ENCODE measurements around the gene RHBDD1.

The RHBDD1 gene

DNA sequence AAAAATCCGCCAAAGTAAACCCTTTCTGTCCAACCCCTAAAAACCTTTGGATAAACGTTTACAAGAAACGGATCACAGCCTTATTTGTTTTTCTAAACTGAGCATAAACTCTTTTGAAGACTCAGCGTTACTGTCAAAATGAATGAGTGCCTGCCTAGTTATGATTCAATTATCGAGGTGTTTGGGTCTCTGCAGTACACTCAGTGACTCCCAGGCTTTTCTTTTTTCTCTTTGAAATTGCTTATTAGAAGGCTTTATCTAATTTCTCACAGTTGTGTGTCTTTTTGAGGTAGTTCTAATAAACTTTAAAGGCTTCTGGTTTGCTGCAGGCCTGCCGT lies 663 bp downstream of the RHBDD1 start:
- Histone ChIP-seq H3K4me2 (ENCODE audit: low read depth, low read length, poor library complexity, severe bottlenecking) (peak overlapping the region; percentile 96), H2AFZ (ENCODE audit: low read depth, low read length, severe bottlenecking) (no peak overlapping the region), H3K27me3 (ENCODE audit: low read length) (no peaks in the 10 kb centered on the region), H3K9me3 (ENCODE audit: insufficient read depth, low read length) (no peaks in the 10 kb centered on the region; the same call in 1 of the 2 replicates), H4K20me1 (ENCODE audit: low read depth, low read length) (0 out of 2 replicates have a peak, but pooled peaks cover 14% of the 10 kb centered on the region), H3K9me2 (replicated peaks; ENCODE audit: insufficient read depth, low read length) (no peaks in the 10 kb centered on the region), H3F3A (ENCODE audit: insufficient read depth) (peaks cover 39% of the 10 kb centered on the region), H3K79me2 (ENCODE audit: insufficient read depth, low read length) (peaks cover 72% of the 10 kb centered on the region), H3K27ac (ENCODE audit: low read depth, low read length) (peak overlapping the region; percentile 97), H3K9ac (ENCODE audit: low read length) (peak overlapping the region; percentile 99), H3K36me3 (ENCODE audit: low read length) (peaks cover 30% of the 10 kb centered on the region), H3K4me3 (ENCODE audit: insufficient read depth, low read length, poor library complexity, severe bottlenecking) (peak overlapping the region; percentile 90)
- no peak for TF ChIP-seq EZH2phosphoT487 (conservative IDR thresholded peaks at IDR 0.05; ENCODE audit: low read length)
- TF ChIP-seq, protein P1, sequence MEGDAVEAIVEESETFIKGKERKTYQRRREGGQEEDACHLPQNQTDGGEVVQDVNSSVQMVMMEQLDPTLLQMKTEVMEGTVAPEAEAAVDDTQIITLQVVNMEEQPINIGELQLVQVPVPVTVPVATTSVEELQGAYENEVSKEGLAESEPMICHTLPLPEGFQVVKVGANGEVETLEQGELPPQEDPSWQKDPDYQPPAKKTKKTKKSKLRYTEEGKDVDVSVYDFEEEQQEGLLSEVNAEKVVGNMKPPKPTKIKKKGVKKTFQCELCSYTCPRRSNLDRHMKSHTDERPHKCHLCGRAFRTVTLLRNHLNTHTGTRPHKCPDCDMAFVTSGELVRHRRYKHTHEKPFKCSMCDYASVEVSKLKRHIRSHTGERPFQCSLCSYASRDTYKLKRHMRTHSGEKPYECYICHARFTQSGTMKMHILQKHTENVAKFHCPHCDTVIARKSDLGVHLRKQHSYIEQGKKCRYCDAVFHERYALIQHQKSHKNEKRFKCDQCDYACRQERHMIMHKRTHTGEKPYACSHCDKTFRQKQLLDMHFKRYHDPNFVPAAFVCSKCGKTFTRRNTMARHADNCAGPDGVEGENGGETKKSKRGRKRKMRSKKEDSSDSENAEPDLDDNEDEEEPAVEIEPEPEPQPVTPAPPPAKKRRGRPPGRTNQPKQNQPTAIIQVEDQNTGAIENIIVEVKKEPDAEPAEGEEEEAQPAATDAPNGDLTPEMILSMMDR (IDR thresholded peaks at IDR 0.05; ENCODE audit: insufficient read depth, low read length, poor library complexity, severe bottlenecking), result no peak

DNA sequence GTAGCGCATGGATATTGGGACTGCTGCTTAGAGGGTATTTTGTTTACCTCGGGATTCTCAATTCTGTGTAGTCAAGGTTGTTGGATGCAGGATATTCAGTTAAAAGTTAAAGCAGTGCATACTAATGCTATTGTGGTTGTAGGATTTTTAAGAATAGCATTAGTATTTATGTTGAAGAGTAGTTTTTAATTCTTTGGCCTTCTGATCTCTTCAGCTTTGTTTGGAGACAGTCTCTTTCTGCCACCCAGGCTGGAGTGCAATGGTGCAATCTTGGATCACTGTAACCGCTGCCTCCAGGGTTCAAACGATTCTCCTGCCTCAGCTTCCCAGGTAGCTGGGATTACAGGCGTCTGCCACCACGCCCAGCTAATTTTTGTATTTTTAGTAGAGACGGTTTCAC lies 1.5 kb downstream of the RHBDD1 start:
- Histone ChIP-seq H3K27ac (ENCODE audit: low read depth, low read length) (peak overlapping the region; percentile 97), H3K4me2 (ENCODE audit: low read depth, low read length, poor library complexity, severe bottlenecking) (peak overlapping the region; percentile 96), H3K4me3 (ENCODE audit: insufficient read depth, low read length, poor library complexity, severe bottlenecking) (peak overlapping the region; percentile 90), H3K36me3 (ENCODE audit: low read length) (peaks cover 26% of the 10 kb centered on the region), H4K20me1 (ENCODE audit: low read depth, low read length) (0 out of 2 replicates have a peak, but pooled peaks cover 7% of the 10 kb centered on the region), H3K9me3 (ENCODE audit: insufficient read depth, low read length) (no peaks in the 10 kb centered on the region; the same call in 1 of the 2 replicates), H3F3A (ENCODE audit: insufficient read depth) (peaks cover 31% of the 10 kb centered on the region), H3K9ac (ENCODE audit: low read length) (peak overlapping the region; percentile 99), H3K9me2 (replicated peaks; ENCODE audit: insufficient read depth, low read length) (no peaks in the 10 kb centered on the region), H2AFZ (ENCODE audit: low read depth, low read length, severe bottlenecking) (peak overlapping the region; percentile 60), H3K27me3 (ENCODE audit: low read length) (no peaks in the 10 kb centered on the region), H3K79me2 (ENCODE audit: insufficient read depth, low read length) (peaks cover 65% of the 10 kb centered on the region)
- TF ChIP-seq, protein P1 (IDR thresholded peaks at IDR 0.05; ENCODE audit: insufficient read depth, low read length, poor library complexity, severe bottlenecking), result no peak
- no peak for TF ChIP-seq EZH2phosphoT487 (conservative IDR thresholded peaks at IDR 0.05; ENCODE audit: low read length)

DNA sequence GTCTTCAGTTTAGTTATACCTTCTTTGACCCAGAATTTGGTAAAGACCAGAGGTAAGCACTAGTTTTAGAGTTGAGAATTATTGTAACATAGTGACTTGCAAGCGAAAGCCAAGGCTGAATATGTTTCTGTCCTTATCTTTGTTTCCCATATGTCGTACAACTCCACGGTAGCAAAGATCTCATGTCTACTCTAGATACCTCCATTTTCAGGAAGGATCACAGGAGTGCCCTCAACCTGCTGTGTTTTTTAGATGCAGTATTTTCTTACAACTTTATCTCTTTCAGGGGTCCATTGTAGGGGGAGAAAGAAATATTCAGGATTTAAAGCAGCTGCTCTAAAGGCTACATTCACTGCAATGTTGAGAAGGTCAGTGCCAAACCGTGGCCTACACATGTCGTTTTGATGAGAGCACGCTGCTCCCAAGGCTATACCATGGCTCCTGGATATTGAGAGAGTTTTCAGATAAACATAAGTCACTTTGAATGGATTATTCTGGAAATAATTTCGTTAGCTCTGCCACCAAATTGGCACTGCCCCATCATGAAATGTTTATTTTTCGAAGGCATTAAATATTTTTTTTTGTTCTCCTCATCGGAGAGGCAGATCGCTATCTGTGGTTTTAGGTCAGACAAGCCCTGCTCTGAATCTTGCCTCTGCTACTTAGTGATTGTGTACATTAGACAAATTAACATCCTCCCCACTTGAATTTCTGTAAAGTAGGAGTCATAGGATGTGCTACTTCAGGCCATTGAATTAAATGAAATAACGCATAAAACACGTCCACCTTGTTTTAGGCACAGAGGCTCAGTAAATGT lies 2.1 kb downstream of the RHBDD1 start:
- peak overlapping the region; percentile 90 for H3K4me3 ChIP-seq (ENCODE audit: insufficient read depth, low read length, poor library complexity, severe bottlenecking)
- no peak for TF ChIP-seq EZH2phosphoT487 (conservative IDR thresholded peaks at IDR 0.05; ENCODE audit: low read length)
- TF ChIP-seq, protein P1 (IDR thresholded peaks at IDR 0.05; ENCODE audit: insufficient read depth, low read length, poor library complexity, severe bottlenecking), result no peak
- H3K9me2 ChIP-seq (replicated peaks; ENCODE audit: insufficient read depth, low read length), result no peaks in the 10 kb centered on the region
- H3F3A ChIP-seq (ENCODE audit: insufficient read depth), result peaks cover 28% of the 10 kb centered on the region
- no peaks in the 10 kb centered on the region for H3K27me3 ChIP-seq (ENCODE audit: low read length)
- peak overlapping the region; percentile 60 for H2AFZ ChIP-seq (ENCODE audit: low read depth, low read length, severe bottlenecking)
- H3K79me2 ChIP-seq (ENCODE audit: insufficient read depth, low read length), result peaks cover 64% of the 10 kb centered on the region
- H4K20me1 ChIP-seq (ENCODE audit: low read depth, low read length), result 0 out of 2 replicates have a peak, but pooled peaks cover 6% of the 10 kb centered on the region
- no peaks in the 10 kb centered on the region; the same call in 1 of the 2 replicates for H3K9me3 ChIP-seq (ENCODE audit: insufficient read depth, low read length)
- H3K27ac ChIP-seq (ENCODE audit: low read depth, low read length), result peak overlapping the region; percentile 97
- peak overlapping the region; percentile 99 for H3K9ac ChIP-seq (ENCODE audit: low read length)
- H3K36me3 ChIP-seq (ENCODE audit: low read length), result peaks cover 27% of the 10 kb centered on the region
- peak overlapping the region; percentile 96 for H3K4me2 ChIP-seq (ENCODE audit: low read depth, low read length, poor library complexity, severe bottlenecking)

Data from SU-DHL-6 (cell line).